Measurements from ENCODE around the gene KIF26B. TPM values are rescaled to one million over a fixed set of nuclear protein-coding genes. Genes with fewer than 3 reads are reported as not detected.

The KIF26B gene
- total RNA-seq, 1 experiment from 2014 or later: 1.2 TPM

GRCh38 chr1:245258271-245258920 is 103.6 kb downstream of the KIF26B start (continued):
- no peak for TF ChIP-seq ZSCAN18 (CRISPR knock-in tag; IDR thresholded peaks at IDR 0.05)
- TF ChIP-seq FOXK1 (CRISPR knock-in tag; IDR thresholded peaks at IDR 0.05): no peak
- TF ChIP-seq JAZF1 (CRISPR knock-in tag; IDR thresholded peaks at IDR 0.05): no peak

DNA sequence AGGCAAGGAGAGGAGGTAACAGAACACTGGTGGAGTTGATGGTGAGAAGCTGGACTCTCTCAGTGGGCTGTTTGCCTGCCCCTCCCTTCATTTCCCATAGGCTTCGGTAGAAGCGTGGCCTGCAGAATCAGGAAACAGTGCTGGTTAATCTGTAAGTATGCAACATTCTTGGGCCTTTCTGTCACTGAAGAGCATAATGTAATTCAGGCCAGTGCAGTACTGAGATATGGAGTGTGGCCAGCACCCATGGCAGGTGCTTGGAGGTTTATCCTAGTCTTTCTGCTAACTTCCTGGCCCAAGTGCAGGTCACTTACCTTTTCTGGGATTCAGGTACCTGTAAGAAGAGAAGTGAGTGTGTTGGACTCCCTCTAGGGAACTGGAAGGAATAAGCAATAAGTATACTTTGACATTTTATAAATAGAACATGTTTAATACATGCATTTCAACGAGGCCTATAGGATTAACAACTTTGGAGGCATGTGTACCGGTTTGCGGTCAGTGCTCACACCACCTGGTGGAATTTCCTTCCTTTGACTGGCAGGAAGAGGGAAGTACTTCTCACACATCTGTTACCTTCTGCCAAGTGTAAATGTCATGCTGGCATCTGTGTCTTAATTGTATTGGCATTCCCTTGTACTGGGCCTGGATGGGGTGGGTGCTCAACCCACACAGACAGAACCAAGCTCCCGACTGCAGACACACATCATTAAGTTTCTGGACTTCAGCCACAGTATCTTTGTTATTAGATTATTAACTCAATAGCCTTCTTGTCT is 105.5 kb downstream of the KIF26B start:
- Mint-ChIP-seq H3K27ac (no peak overlapping the region), H3K4me3 (no peak overlapping the region), H3K9me3 (no peaks in the 10 kb centered on the region), H3K27me3 (ENCODE audit: low read depth) (no peaks in the 10 kb centered on the region), H3K36me3 (no peaks in the 10 kb centered on the region), H3K4me1 (peaks cover 51% of the 10 kb centered on the region)
- DNase-seq (ENCODE audit: low spot score) (no peak), ATAC-seq (no peak)
- POLR2A ChIA-PET: no interaction called here
- TF ChIP-seq JUN (CRISPR knock-in tag; IDR thresholded peaks at IDR 0.05) (no peak), JAZF1 (CRISPR knock-in tag; IDR thresholded peaks at IDR 0.05) (no peak), ZNF232 (CRISPR knock-in tag; IDR thresholded peaks at IDR 0.05) (no peak), ZMAT4 (CRISPR knock-in tag; IDR thresholded peaks at IDR 0.05) (no peak), KAT7 (CRISPR knock-in tag; IDR thresholded peaks at IDR 0.05; ENCODE audit: borderline replicate concordance) (no peak), GRHL2 (CRISPR knock-in tag; IDR thresholded peaks at IDR 0.05; ENCODE audit: insufficient replicate concordance, severe bottlenecking) (no peak), RORB (CRISPR knock-in tag; IDR thresholded peaks at IDR 0.05) (no peak), MLX (CRISPR knock-in tag; IDR thresholded peaks at IDR 0.05) (no peak), TEAD4 (CRISPR knock-in tag; IDR thresholded peaks at IDR 0.05) (no peak), ERG (CRISPR knock-in tag; IDR thresholded peaks at IDR 0.05) (no peak), ZNF425 (CRISPR knock-in tag; conservative IDR thresholded peaks at IDR 0.05) (no peak), TCF7 (CRISPR knock-in tag; IDR thresholded peaks at IDR 0.05; ENCODE audit: low read depth) (no peak), PRRX2 (CRISPR knock-in tag; IDR thresholded peaks at IDR 0.05) (no peak)
- TF ChIP-seq, protein P1, sequence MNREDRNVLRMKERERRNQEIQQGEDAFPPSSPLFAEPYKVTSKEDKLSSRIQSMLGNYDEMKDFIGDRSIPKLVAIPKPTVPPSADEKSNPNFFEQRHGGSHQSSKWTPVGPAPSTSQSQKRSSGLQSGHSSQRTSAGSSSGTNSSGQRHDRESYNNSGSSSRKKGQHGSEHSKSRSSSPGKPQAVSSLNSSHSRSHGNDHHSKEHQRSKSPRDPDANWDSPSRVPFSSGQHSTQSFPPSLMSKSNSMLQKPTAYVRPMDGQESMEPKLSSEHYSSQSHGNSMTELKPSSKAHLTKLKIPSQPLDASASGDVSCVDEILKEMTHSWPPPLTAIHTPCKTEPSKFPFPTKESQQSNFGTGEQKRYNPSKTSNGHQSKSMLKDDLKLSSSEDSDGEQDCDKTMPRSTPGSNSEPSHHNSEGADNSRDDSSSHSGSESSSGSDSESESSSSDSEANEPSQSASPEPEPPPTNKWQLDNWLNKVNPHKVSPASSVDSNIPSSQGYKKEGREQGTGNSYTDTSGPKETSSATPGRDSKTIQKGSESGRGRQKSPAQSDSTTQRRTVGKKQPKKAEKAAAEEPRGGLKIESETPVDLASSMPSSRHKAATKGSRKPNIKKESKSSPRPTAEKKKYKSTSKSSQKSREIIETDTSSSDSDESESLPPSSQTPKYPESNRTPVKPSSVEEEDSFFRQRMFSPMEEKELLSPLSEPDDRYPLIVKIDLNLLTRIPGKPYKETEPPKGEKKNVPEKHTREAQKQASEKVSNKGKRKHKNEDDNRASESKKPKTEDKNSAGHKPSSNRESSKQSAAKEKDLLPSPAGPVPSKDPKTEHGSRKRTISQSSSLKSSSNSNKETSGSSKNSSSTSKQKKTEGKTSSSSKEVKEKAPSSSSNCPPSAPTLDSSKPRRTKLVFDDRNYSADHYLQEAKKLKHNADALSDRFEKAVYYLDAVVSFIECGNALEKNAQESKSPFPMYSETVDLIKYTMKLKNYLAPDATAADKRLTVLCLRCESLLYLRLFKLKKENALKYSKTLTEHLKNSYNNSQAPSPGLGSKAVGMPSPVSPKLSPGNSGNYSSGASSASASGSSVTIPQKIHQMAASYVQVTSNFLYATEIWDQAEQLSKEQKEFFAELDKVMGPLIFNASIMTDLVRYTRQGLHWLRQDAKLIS (CRISPR knock-in tag; IDR thresholded peaks at IDR 0.05; ENCODE audit: borderline replicate concordance): no peak
- CTCF ChIA-PET: interaction anchor here (2.0 kb wide), 1 partner anchor 104 kb away, joined by 5 read pairs; no protein-coding TSS in a partner anchor
